Measurements from ENCODE around the gene NEK6. TPM values are rescaled to one million over a fixed set of nuclear protein-coding genes. Genes with fewer than 3 reads are reported as not detected.

Gene NEK6
- total and polyA plus RNA-seq, 7 experiments from 2014 or later = 0.43 to 32.8 (median 2.3) TPM

GRCh38 chr9:124348831-124349230 is 91.1 kb downstream of the NEK6 start:
- H3K4me1 ChIP-seq (ENCODE audit: control insufficient read depth in 2 of 2, insufficient read depth in 2 of 2, low read length in 2 of 2) = no peaks in the 10 kb centered on the region
- DNase-seq = no peak

GRCh38 chr9:124349267-124349666 is 91.5 kb downstream of the NEK6 start:
- Histone ChIP-seq H3K9me3 (ENCODE audit: control insufficient read depth in 2 of 3, low read length in 3 of 3) (no peaks in the 10 kb centered on the region), H3K36me3 (ENCODE audit: control insufficient read depth in 2 of 3, insufficient read depth in 3 of 3, low read length in 3 of 3) (peaks cover 0 to 67% (median 13%) of the 10 kb centered on the region in 3 experiments), H3K4me1 (ENCODE audit: control insufficient read depth in 2 of 2, insufficient read depth in 2 of 2, low read length in 2 of 2) (no peaks in the 10 kb centered on the region), H3K27ac (ENCODE audit: low read depth, low read length) (no peak overlapping the region), H3K4me3 (ENCODE audit: low read length) (no peak overlapping the region), H3K27me3 (ENCODE audit: control insufficient read depth in 2 of 2, insufficient read depth in 2 of 2, low read length in 2 of 2) (no peaks in the 10 kb centered on the region)
- H3K27ac Mint-ChIP-seq = no peak overlapping the region
- POLR2A ChIA-PET = no interaction called here
- peaks cover 4 to 31% (median 6%) of the 10 kb centered on the region in 5 donors for H3K36me3 Mint-ChIP-seq
- H3K9me3 Mint-ChIP-seq = no peaks in the 10 kb centered on the region
- no peak overlapping the region for H3K4me3 Mint-ChIP-seq
- ATAC-seq (no peak), DNase-seq (no peak)
- CTCF ChIA-PET = no interaction called here
- no peaks in the 10 kb centered on the region for H3K4me1 Mint-ChIP-seq
- no peaks in the 10 kb centered on the region for H3K27me3 Mint-ChIP-seq
- intact Hi-C loops (cut with micrococcal nuclease) = no loop called here

More at GRCh38 chr9:124348831-124349230, 91.1 kb downstream of the NEK6 start:
- CTCF ChIA-PET = no interaction called here
- Mint-ChIP-seq H3K9me3 (peaks cover 0 to 2% (median 0%) of the 10 kb centered on the region in 11 donors), H3K27ac (no peak overlapping the region), H3K36me3 (peaks cover 2 to 28% (median 6%) of the 10 kb centered on the region in 5 donors), H3K27me3 (no peaks in the 10 kb centered on the region), H3K4me3 (no peak overlapping the region), H3K4me1 (no peaks in the 10 kb centered on the region)
- no peak for ATAC-seq
- POLR2A ChIA-PET = no interaction called here
- H3K27me3 ChIP-seq (ENCODE audit: control insufficient read depth in 2 of 2, insufficient read depth in 2 of 2, low read length in 2 of 2) = no peaks in the 10 kb centered on the region
- H3K36me3 ChIP-seq (ENCODE audit: control insufficient read depth in 2 of 3, insufficient read depth in 3 of 3, low read length in 3 of 3) = peaks cover 0 to 62% (median 9%) of the 10 kb centered on the region in 3 experiments
- no peaks in the 10 kb centered on the region for H3K9me3 ChIP-seq (ENCODE audit: control insufficient read depth in 2 of 3, low read length in 3 of 3)
- intact Hi-C loops (cut with micrococcal nuclease) = no loop called here
- no peak overlapping the region for H3K27ac ChIP-seq (ENCODE audit: low read depth, low read length)
- no peak overlapping the region for H3K4me3 ChIP-seq (ENCODE audit: low read length)

GRCh38 chr9:124349675-124350493 is 92.1 kb downstream of the NEK6 start:
- Histone ChIP-seq H3K4me3 (ENCODE audit: low read length) (no peak overlapping the region), H3K9me3 (ENCODE audit: control insufficient read depth in 2 of 3, low read length in 3 of 3) (no peaks in the 10 kb centered on the region), H3K36me3 (ENCODE audit: control insufficient read depth in 2 of 3, insufficient read depth in 3 of 3, low read length in 3 of 3) (peaks cover 0 to 73% (median 15%) of the 10 kb centered on the region in 3 experiments), H3K27ac (ENCODE audit: low read depth, low read length) (no peak overlapping the region), H3K4me1 (ENCODE audit: control insufficient read depth in 2 of 2, insufficient read depth in 2 of 2, low read length in 2 of 2) (no peaks in the 10 kb centered on the region), H3K27me3 (ENCODE audit: control insufficient read depth in 2 of 2, insufficient read depth in 2 of 2, low read length in 2 of 2) (no peaks in the 10 kb centered on the region)
- intact Hi-C loops (cut with micrococcal nuclease) = no loop called here
- CTCF ChIA-PET = no interaction called here
- Mint-ChIP-seq H3K36me3 (peaks cover 4 to 31% (median 6%) of the 10 kb centered on the region in 5 donors), H3K4me1 (peaks cover 0 to 2% (median 0%) of the 10 kb centered on the region in 7 donors), H3K4me3 (no peak overlapping the region), H3K9me3 (no peaks in the 10 kb centered on the region), H3K27me3 (no peaks in the 10 kb centered on the region), H3K27ac (peak overlapping the region in 1 of 9 donors; percentile 19)
- DNase-seq (no peak), ATAC-seq (no peak)
- POLR2A ChIA-PET = no interaction called here

GRCh38 chr9:124350494-124351263 is 92.9 kb downstream of the NEK6 start:
- ATAC-seq = no peak
- Mint-ChIP-seq H3K27ac (no peak overlapping the region), H3K27me3 (no peaks in the 10 kb centered on the region), H3K36me3 (peaks cover 4 to 31% (median 6%) of the 10 kb centered on the region in 5 donors), H3K4me3 (no peak overlapping the region), H3K9me3 (no peaks in the 10 kb centered on the region), H3K4me1 (peaks cover 0 to 2% (median 0%) of the 10 kb centered on the region in 7 donors)
- ChIA-PET POLR2A (no interaction called here), CTCF (no interaction called here)
- Histone ChIP-seq H3K4me1 (ENCODE audit: control insufficient read depth in 2 of 2, insufficient read depth in 2 of 2, low read length in 2 of 2) (no peaks in the 10 kb centered on the region), H3K27ac (ENCODE audit: low read depth, low read length) (no peak overlapping the region), H3K36me3 (ENCODE audit: control insufficient read depth in 2 of 3, insufficient read depth in 3 of 3, low read length in 3 of 3) (peaks cover 0 to 81% (median 15%) of the 10 kb centered on the region in 3 experiments), H3K9me3 (ENCODE audit: control insufficient read depth in 2 of 3, low read length in 3 of 3) (no peaks in the 10 kb centered on the region), H3K27me3 (ENCODE audit: control insufficient read depth in 2 of 2, insufficient read depth in 2 of 2, low read length in 2 of 2) (no peaks in the 10 kb centered on the region), H3K4me3 (ENCODE audit: low read length) (no peak overlapping the region)
- intact Hi-C loops (cut with micrococcal nuclease) = no loop called here
- no peak for DNase-seq

GRCh38 chr9:124351672-124352468 is 94.1 kb downstream of the NEK6 start:
- Mint-ChIP-seq H3K4me3 (no peak overlapping the region), H3K27ac (no peak overlapping the region), H3K4me1 (peaks cover 0 to 3% (median under 1%) of the 10 kb centered on the region in 7 donors), H3K27me3 (no peaks in the 10 kb centered on the region), H3K9me3 (peaks cover 0 to 2% (median 0%) of the 10 kb centered on the region in 11 donors), H3K36me3 (peaks cover 4 to 33% (median 6%) of the 10 kb centered on the region in 5 donors)
- Histone ChIP-seq H3K4me3 (ENCODE audit: low read length) (no peak overlapping the region), H3K27me3 (ENCODE audit: control insufficient read depth in 2 of 2, insufficient read depth in 2 of 2, low read length in 2 of 2) (no peaks in the 10 kb centered on the region), H3K36me3 (ENCODE audit: control insufficient read depth in 2 of 3, insufficient read depth in 3 of 3, low read length in 3 of 3) (peaks cover 0 to 91% (median 15%) of the 10 kb centered on the region in 3 experiments), H3K9me3 (ENCODE audit: control insufficient read depth in 2 of 3, low read length in 3 of 3) (no peaks in the 10 kb centered on the region), H3K27ac (ENCODE audit: low read depth, low read length) (no peak overlapping the region), H3K4me1 (ENCODE audit: control insufficient read depth in 2 of 2, insufficient read depth in 2 of 2, low read length in 2 of 2) (no peaks in the 10 kb centered on the region)
- DNase-seq (no peak), ATAC-seq (no peak)
- ChIA-PET CTCF (no interaction called here), POLR2A (no interaction called here)
- intact Hi-C loops (cut with micrococcal nuclease) = no loop called here

- intact Hi-C loops (cut with micrococcal nuclease) = no loop called here
- H3K9me3 ChIP-seq (ENCODE audit: control insufficient read depth in 2 of 3, low read length in 3 of 3) = no peaks in the 10 kb centered on the region
- peaks cover 0 to 91% (median 15%) of the 10 kb centered on the region in 3 experiments for H3K36me3 ChIP-seq (ENCODE audit: control insufficient read depth in 2 of 3, insufficient read depth in 3 of 3, low read length in 3 of 3)
- peaks cover 5 to 10% (median 7%) of the 10 kb centered on the region in 7 donors for H3K4me1 Mint-ChIP-seq
- peak overlapping the region in 2 of 9 donors; percentile 60 to 78 for H3K27ac Mint-ChIP-seq
- H3K27me3 ChIP-seq (ENCODE audit: control insufficient read depth in 2 of 2, insufficient read depth in 2 of 2, low read length in 2 of 2) = no peaks in the 10 kb centered on the region
- no peak overlapping the region for H3K4me3 Mint-ChIP-seq
- ChIA-PET POLR2A (no interaction called here), CTCF (no interaction called here)
- peaks cover 0 to 4% of the 10 kb centered on the region in 2 donors for H3K4me1 ChIP-seq (ENCODE audit: control insufficient read depth in 2 of 2, insufficient read depth in 2 of 2, low read length in 2 of 2)
- H3K9me3 Mint-ChIP-seq = peaks cover 0 to 2% (median 0%) of the 10 kb centered on the region in 11 donors
- no peaks in the 10 kb centered on the region for H3K27me3 Mint-ChIP-seq
- no peak overlapping the region for H3K4me3 ChIP-seq (ENCODE audit: low read length)
- DNase-seq (no peak), ATAC-seq (no peak)
- peaks cover 4 to 37% (median 6%) of the 10 kb centered on the region in 5 donors for H3K36me3 Mint-ChIP-seq
- no peak overlapping the region for H3K27ac ChIP-seq (ENCODE audit: low read depth, low read length)
Observed at GRCh38 chr9:124352616-124353015, 94.9 kb downstream of the NEK6 start.
